ENCODE results near the gene MSI2. TPM values are rescaled to one million over a fixed set of nuclear protein-coding genes. Genes with fewer than 3 reads are reported as not detected.

Gene MSI2
- total RNA-seq, 1 donor from 2014 or later = 75.5 TPM

DNA sequence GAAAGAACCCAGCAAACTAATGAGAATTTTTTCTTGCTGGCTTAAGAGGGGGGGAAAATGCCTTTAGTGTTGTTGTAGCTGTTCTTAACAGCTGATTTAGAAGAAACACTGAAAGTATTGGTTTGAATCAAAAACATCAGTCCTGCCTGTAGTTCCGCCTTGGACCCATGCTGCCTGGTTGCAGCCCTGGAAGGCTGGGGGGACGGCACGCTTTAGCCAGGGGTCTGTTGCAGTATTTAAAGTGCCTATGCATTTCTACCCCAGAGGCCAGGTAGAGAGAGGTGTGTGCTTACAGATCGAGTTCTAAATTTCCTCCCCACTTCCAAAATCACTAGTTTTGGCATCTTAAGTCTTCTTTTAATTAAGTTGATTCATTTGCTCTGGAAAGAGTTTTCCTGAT is 286.9 kb downstream of the MSI2 start:
- Mint-ChIP-seq H3K4me1 (ENCODE audit: unreplicated experiment) (peaks cover 8% of the 10 kb centered on the region), H3K4me3 (ENCODE audit: unreplicated experiment) (no peak overlapping the region), H3K27ac (ENCODE audit: unreplicated experiment) (no peak overlapping the region), H3K27me3 (ENCODE audit: unreplicated experiment) (no peaks in the 10 kb centered on the region), H3K36me3 (ENCODE audit: unreplicated experiment) (no peaks in the 10 kb centered on the region), H3K9me3 (ENCODE audit: unreplicated experiment) (no peaks in the 10 kb centered on the region)
- DNase-seq (ENCODE audit: extremely low spot score, unreplicated experiment) = no peak
- TF ChIP-seq, protein P1, sequence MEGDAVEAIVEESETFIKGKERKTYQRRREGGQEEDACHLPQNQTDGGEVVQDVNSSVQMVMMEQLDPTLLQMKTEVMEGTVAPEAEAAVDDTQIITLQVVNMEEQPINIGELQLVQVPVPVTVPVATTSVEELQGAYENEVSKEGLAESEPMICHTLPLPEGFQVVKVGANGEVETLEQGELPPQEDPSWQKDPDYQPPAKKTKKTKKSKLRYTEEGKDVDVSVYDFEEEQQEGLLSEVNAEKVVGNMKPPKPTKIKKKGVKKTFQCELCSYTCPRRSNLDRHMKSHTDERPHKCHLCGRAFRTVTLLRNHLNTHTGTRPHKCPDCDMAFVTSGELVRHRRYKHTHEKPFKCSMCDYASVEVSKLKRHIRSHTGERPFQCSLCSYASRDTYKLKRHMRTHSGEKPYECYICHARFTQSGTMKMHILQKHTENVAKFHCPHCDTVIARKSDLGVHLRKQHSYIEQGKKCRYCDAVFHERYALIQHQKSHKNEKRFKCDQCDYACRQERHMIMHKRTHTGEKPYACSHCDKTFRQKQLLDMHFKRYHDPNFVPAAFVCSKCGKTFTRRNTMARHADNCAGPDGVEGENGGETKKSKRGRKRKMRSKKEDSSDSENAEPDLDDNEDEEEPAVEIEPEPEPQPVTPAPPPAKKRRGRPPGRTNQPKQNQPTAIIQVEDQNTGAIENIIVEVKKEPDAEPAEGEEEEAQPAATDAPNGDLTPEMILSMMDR (IDR thresholded peaks at IDR 0.05) = no peak

DNA sequence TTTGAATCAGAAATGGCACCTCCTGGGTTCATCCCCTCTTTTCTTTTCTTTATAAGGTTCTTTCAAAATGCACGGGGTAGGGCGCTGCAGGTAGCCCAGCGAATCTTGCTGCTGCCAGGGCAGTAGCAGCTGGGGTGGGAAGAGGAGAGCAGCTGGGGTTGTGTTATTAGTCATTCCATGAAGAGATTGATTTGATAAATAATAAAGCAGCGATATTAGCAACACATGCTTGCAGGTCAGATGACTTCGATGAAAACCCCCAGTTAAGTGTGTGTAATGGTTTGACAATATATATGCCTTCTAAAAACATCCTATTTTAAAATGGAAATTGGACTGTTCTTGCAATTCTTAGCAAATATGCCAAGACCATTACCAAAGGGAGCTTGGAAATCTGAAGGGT is 288.1 kb downstream of the MSI2 start:
- H3K27ac Mint-ChIP-seq (ENCODE audit: unreplicated experiment) = no peak overlapping the region
- no peaks in the 10 kb centered on the region for H3K9me3 Mint-ChIP-seq (ENCODE audit: unreplicated experiment)
- no peaks in the 10 kb centered on the region for H3K36me3 Mint-ChIP-seq (ENCODE audit: unreplicated experiment)
- no peak overlapping the region for H3K4me3 Mint-ChIP-seq (ENCODE audit: unreplicated experiment)
- TF ChIP-seq, protein P1 (IDR thresholded peaks at IDR 0.05) = no peak
- DNase-seq (ENCODE audit: extremely low spot score, unreplicated experiment) = no peak
- peaks cover 14% of the 10 kb centered on the region for H3K4me1 Mint-ChIP-seq (ENCODE audit: unreplicated experiment)
- no peaks in the 10 kb centered on the region for H3K27me3 Mint-ChIP-seq (ENCODE audit: unreplicated experiment)

- no peak overlapping the region for H3K4me3 Mint-ChIP-seq (ENCODE audit: unreplicated experiment)
Measured at GRCh38 chr17:57544834-57545463, 288.6 kb downstream of the MSI2 start.

GRCh38 chr17:57545731-57546342 is 289.5 kb downstream of the MSI2 start:
- H3K27me3 Mint-ChIP-seq (ENCODE audit: unreplicated experiment) = no peaks in the 10 kb centered on the region
- no peaks in the 10 kb centered on the region for H3K9me3 Mint-ChIP-seq (ENCODE audit: unreplicated experiment)
- peaks cover 13% of the 10 kb centered on the region for H3K4me1 Mint-ChIP-seq (ENCODE audit: unreplicated experiment)
- TF ChIP-seq, protein P1 (IDR thresholded peaks at IDR 0.05) = no peak
- no peaks in the 10 kb centered on the region for H3K36me3 Mint-ChIP-seq (ENCODE audit: unreplicated experiment)
- no peak overlapping the region for H3K4me3 Mint-ChIP-seq (ENCODE audit: unreplicated experiment)
- H3K27ac Mint-ChIP-seq (ENCODE audit: unreplicated experiment) = no peak overlapping the region
- no peak for DNase-seq (ENCODE audit: extremely low spot score, unreplicated experiment)

More at GRCh38 chr17:57544834-57545463, 288.6 kb downstream of the MSI2 start:
- Mint-ChIP-seq H3K36me3 (ENCODE audit: unreplicated experiment) (no peaks in the 10 kb centered on the region), H3K4me1 (ENCODE audit: unreplicated experiment) (peaks cover 14% of the 10 kb centered on the region), H3K27ac (ENCODE audit: unreplicated experiment) (no peak overlapping the region), H3K9me3 (ENCODE audit: unreplicated experiment) (no peaks in the 10 kb centered on the region), H3K27me3 (ENCODE audit: unreplicated experiment) (no peaks in the 10 kb centered on the region)
- DNase-seq (ENCODE audit: extremely low spot score, unreplicated experiment) = no peak
- TF ChIP-seq, protein P1 (IDR thresholded peaks at IDR 0.05) = no peak

Measured in osteocyte (in vitro differentiated cells).